HG02798 (cell line): ENCODE data around the gene SPATA33.

ENCODE experiments used
- ATAC-seq: cut with Tn5 transposase; IDR thresholded peaks from one replicate; pipeline ENCODE4 v1.9.1; 2021; ENCODE audit warnings: mild to moderate bottlenecking; ENCODE audit not compliant: unreplicated experiment, poor library complexity

The SPATA33 gene

DNA sequence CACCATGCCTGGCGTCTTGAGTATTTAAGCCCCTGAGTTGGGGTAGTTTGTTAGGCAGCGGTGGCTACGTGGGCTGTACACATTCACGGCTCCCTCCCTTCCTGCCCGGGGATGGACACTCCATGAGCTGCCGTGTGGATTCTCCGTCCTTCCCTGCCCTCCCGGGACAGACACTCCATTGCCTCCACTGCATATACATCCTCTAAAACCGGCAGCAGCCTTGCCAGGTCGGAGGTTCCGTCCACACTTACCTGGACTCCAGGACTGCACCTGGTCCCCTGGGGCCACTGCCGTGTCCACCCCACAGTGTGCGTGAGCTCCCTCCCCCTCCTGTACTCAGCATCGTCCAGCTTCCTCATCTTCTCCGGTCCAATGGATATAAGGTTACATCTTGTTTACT lies 47.4 kb downstream of the SPATA33 start:
- ATAC-seq = no peak

DNA sequence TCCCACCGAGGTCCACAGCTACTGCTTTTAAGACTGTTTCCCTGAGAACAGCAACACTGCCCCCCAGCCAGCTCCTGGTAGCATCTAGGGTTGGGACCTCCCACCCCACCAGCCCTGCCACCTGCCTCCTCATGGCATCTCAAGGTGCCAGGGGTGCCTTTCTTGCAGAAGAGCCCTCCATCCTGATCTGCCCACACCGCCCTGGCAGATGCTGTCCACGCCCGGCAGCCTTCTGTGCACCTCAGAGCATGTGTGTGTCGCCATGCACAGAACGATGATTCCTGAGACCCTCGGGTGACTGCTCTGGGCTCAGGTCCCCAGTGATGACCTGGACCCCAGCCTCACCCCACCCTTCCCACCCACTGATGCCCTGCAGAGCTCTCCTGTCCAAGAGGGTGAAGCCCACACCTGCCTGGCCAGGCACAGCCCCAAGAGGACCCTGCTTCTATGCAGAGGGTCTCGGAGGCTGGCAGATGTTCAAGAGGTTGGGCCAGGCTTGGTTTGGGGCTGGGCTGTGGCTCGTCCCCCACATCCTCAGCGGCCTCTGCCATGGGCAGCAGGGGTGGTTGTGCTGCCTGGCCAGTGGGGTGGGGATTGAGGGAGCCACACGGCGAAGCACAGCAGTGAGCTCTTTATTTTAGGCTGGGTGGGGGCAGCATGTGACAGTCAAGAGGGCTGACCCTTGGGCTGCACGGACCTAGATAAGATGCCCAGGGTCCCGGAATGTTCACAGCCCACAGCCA lies 49.1 kb downstream of the SPATA33 start:
- no peak for ATAC-seq

DNA sequence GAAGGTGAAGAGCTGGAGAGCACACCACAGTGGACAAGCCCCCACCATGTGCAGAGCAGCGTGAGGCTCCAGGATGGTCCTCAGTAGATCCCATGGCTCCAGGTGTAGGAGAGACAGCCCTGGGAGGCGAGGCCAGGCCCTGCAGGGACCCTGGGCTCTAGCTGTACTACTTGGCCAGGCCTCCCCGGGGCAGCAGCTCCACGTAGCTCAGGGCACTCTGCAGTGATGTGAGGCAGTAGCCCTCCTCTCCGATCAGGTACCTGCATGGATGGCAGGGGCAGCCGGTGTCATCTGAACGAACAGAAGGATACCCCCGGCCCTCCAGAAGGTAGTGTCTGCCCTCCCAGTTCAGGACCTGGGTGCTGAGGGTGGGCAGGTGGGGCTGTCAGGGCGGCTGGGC lies 50.1 kb downstream of the SPATA33 start:
- no peak for ATAC-seq

DNA sequence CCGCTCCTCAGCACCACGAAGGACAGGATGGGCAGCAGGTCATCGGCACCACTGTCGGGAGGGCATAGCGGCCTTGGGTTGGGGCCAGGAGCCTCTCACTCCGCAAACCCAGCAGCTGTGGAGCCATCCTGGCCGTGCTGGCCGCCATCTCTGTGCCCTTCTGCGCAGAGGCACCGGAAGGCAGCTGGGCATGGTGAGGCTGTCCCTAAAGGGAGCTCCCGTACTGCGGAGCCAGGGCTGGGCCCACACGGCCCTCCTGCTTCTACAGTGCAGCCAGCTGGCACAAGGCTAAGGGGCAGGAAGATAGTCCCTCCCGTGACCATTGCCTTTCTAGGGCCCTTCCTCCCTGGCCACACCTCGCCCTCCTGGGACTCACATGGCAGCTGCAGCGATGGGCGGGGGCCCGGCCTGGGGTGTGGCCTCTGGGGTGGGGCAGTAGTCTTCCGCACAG lies 50.9 kb downstream of the SPATA33 start:
- no peak for ATAC-seq

DNA sequence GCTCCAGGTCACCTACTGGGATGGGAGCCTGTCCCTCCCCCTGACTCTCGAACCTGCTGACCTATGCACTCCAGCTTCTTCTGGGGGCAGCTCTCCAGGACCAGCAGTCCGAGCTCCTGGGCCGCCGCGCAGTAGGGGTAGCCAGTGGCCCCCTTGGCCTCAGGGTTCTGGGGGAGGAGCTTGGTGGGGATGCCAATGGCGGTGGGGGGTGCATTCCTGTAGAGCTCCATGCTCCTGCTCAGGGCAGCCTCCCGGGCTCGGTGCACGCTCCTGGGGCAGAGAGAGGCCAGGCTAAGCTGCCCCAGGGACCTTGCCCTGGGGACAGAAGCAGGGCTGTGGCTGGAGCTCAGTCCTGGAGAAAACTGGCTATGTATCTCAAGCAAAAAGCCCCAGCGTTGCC lies 51.5 kb downstream of the SPATA33 start:
- ATAC-seq = no peak

DNA sequence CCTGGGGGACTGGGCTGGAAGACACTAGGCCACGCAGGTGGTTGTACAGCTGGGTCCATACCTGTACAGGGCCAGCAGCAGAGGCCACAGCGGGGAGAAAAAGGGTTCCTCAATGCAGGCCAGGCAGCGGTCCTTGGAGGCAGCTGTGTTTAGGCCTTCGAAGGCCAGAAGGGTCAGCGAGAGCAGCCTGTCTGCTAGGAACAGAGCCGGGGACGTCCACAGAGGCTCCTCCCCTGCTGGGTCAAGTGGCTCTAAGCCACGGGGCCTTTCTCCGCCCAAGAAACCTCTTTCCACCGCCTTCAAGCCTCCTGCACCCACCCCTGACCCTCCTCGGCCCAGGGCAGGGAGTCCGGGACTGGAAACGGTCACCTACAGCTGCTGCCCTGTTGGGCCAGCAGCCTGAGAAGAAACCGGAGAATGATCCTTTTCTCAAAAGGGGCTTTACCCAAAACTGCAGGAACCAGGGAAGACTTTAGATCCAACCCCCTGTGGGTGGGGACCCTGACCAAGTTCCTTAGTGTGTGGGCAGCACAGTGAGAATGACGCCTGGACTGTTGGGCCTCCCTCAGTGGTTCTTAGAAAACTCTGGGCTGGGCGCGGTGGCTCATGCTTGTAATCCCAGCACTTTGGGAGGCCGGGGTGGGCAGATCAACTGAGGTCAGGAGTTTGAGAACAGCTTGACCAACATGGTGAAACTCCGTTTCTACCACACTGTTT lies 52.2 kb downstream of the SPATA33 start:
- no peak for ATAC-seq

DNA sequence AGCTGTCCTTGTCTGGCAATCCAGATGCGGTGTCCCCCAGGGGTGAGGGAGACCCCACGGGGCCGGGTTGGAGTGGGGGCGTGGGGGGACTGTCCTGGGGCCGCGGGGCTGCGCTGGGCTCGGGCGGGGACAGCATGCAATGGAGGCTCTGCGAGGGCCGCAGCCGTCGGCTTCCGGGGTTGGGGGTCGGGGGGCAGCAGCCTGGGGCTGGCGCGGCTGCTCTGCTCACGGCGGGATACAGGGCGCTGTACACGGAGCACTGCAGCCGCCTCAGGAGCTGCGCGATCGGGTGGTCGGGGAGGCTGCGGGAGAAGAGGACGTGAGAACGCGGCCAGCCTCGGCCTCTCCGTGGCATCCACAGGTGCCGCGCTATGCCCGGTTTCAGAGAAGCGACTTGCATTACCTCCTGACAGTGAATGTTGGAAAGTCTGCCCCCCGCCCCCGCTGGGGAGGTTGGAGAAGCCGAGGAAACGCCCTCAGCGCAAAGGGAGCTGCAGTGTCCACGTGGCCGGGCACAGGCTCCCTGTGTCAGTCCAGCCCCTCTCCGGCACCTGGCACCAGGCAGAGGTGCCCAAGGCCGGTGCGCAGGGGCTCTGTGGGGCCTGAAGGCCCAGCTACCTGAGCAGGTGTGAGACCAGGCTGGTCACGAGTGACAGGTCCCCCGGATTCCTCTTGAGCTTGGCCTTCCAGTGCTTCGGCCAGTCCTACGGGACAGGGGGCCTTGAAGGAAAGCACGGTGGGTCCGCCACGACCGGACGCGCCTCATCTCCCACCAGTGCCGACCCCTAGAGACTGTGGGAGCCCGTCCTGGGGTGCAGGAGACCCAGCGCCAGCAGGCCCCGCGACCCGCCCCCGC lies 53.3 kb downstream of the SPATA33 start:
- ATAC-seq = no peak

DNA sequence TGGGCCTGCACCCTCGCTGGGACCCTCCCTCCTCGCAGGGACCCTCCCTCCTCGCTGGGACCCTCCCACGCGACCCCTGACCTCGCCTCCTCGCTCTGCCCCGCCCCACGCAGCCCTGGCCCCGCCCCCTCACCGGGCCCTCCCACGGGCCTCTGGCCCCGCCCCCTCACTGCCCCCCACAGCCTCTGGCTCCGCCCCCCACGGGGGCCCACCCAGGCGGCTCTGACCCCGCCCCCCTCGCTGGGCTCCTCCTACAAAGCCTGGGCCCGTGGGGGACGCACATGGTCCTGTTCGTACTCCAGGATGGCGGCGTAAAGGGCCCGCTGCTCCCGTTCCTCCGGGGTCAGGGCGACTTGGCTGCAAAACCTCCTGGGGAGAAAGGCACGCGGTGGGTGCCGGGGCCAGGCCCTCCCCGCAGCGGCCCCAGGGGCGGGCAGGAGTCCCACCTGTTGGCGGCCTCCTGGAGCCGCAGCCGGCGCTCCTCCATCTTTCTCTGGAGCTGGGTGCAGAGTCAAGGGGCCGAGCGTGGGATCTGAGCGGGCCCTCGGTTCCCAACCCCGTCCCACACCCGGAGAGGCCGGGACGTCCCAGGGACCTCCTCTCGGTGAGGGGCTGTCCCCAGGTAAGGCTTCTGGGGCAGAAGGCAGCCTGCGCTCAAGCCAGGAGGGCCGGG lies 54.1 kb downstream of the SPATA33 start:
- ATAC-seq = no peak

DNA sequence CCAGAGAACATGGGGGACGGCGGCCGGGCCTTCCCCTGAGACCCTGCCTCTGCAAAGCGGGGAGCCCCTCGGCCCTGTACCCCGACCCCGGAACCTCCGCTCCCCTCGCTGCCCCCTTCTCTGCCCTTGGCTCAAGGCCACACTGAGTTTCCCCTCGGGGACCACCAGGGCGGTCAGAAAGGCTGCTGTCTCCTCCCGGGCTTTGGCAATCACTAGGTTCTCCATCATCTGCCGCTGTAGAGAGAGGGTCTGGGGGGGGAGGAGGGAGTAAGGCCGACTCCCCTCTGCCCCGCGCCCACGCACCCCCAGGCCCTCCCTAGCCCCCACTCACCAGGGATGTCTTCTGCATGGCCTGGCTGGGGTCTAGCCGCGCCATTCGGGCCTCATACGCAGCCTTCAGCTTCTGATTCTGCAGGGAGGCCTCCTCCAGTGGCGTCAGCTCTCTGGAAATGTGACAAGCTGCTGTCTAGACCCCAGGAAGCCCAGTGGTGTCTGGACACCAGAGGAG lies 54.7 kb downstream of the SPATA33 start:
- no peak for ATAC-seq

DNA sequence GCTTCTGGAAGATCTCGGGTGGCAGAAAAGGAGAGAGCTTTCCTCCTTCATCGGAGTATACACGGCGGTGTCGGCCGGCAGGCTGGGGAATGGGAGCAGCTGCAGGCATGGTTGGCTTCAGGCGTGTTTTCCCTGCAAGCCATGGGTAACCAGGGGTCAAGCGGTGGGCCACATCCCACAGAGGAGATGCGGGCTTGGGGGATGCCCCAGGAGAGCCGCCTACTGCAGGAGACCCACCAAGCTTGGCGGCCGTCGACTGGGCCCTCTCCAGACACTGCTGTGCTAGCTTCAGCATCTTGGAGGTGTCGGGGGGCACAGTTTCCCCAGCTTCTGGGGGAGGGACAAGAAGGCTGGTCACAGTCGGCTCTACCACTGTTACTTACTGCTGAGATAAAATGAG lies 58.9 kb downstream of the SPATA33 start:
- ATAC-seq = no peak

DNA sequence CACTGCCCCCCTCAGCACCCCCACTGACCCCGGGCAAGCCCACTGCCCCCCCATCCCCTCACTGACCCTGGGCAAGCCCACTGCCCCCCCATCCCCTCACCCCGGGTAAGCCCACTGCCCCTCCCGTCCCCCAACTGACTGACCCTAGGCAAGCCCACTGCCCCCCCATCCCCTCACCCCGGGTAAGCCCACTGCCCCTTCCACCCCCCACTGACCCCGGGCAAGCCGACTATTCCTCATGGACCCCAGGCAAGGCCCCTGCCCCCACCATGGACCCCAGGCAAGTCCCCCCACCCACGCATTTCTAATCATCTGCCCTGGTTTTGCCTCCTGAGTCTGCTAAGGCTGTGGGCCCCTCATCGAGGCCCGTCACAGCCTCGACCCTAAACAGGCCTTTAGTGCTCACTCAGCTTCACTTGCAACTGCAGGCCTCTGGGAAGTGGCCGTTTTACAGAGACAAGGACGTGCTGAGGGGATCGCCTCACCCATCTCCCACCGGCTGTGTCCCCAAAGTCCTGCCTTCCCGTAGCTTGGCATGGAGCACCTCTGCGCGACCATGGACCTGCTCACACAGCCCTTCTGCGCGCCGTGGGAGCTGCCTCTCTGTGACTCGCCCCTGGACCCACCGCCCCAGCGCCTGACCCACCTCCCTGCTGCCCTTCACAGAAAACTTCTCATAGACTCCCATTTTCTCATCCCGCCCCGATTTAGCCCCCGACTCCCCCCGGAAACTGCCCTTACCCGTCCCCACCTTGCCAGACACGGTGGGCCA lies 59.5 kb downstream of the SPATA33 start:
- ATAC-seq = no peak

DNA sequence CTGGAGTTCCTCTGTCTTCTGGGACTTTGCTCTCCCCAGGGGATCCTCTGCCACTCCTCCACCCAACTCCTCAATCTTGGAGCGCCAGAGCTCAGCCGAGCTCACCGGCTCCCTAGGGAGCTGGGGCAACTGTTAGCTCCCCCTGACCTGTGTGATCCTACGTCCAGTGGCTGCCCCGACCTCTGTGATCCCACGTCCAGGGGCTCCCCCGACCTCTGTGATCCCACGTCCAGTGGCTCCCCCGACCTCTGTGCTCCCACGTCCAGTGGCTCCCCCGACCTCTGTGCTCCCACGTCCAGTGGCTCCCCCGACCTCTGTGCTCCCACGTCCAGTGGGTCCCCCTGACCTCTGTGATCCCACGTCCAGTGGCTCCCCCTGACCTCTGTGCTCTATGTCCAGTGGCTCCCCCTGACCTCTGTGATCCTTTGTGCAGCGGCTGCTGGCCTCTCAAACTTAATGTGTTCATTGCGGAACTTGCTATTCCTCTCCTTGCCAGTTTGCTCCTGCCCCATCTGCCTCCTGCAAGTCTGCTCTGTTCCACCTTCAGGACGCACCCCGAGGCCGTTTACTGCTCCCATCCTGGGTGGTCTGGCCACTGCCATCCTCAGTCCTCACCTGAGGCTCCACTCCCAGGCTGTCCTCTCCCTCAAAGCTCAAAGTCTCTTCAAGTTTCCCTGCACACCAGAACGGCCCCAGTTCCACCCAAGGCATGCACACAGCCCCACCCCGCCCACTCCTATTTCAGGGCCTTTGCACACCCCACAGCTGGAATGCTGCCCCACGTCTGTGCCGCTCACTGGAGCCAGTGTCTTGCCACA lies 60.3 kb downstream of the SPATA33 start:
- no peak for ATAC-seq
